ENCODE results near the gene GPD1L. TPM values are rescaled to one million over a fixed set of nuclear protein-coding genes. Genes with fewer than 3 reads are reported as not detected.

GPD1L gene
- total and polyA plus RNA-seq, 10 of the 15 experiments (the other 5 are each of a cell fraction or from before 2014, with no cell fraction given): 0.77 to 4.8 (median 3.9) TPM

GRCh38 chr3:32140943-32141342 is 34.5 kb downstream of the GPD1L start:
- POLR2A ChIA-PET: no interaction called here
- Histone ChIP-seq H3K4me2 (ENCODE audit: control insufficient read depth, insufficient read depth) (no peak overlapping the region), H3K27ac (ENCODE audit: control insufficient read depth, insufficient read depth) (no peak overlapping the region), H3K9me3 (replicated peaks; ENCODE audit: control insufficient read depth, insufficient read depth, low read length) (no peaks in the 10 kb centered on the region), H3K36me3 (ENCODE audit: control insufficient read depth in 2 of 2, insufficient read depth in 2 of 2, low read length in 1 of 2) (no peaks in the 10 kb centered on the region; a peak in 1 of 4 replicates), H3K9ac (ENCODE audit: control insufficient read depth, insufficient read depth, low read length) (no peak overlapping the region), H3K79me2 (ENCODE audit: control insufficient read depth, insufficient read depth, low read length) (no peaks in the 10 kb centered on the region), H3K4me3 (no peak overlapping the region), H3K27me3 (replicated peaks in 1 of 2; ENCODE audit: control insufficient read depth in 2 of 2, insufficient read depth in 2 of 2, low read length in 1 of 2) (no peaks in the 10 kb centered on the region), H2AFZ (ENCODE audit: control insufficient read depth, low read depth, low read length) (no peak overlapping the region), H4K20me1 (ENCODE audit: control insufficient read depth, insufficient read depth) (no peaks in the 10 kb centered on the region), H3K4me1 (ENCODE audit: control insufficient read depth, insufficient read depth, low read length) (peaks cover 8% of the 10 kb centered on the region)
- CTCF ChIA-PET: no interaction called here
- DNase-seq (ENCODE audit: low read depth, low spot score) (no peak), ATAC-seq (no peak), FAIRE-seq (no peak)
- SMC1A ChIA-PET (ENCODE audit: uncharacterized antibody, unreplicated experiment): no interaction called here
- in situ Hi-C loops (cut with MboI) (no loop called here), intact Hi-C loops (cut with micrococcal nuclease; ENCODE audit: unreplicated experiment) (loop anchor here (10.0 kb wide), 1 partner anchor 526 kb away; no protein-coding TSS in a partner anchor)
- no TSS peak for BruUV-seq (replicated peaks)
- RAD21 ChIA-PET (ENCODE audit: unreplicated experiment): no interaction called here
- TF ChIP-seq PML (IDR thresholded peaks at IDR 0.05; ENCODE audit: low read length) (no peak), ZBTB33 (IDR thresholded peaks at IDR 0.05) (no peak), CBFB (IDR thresholded peaks at IDR 0.05; ENCODE audit: low read depth) (no peak), MYC (IDR thresholded peaks at IDR 0.05; ENCODE audit: insufficient read depth, insufficient read length, insufficient replicate concordance, low read length, severe bottlenecking) (no peak), HDAC6 (IDR thresholded peaks at IDR 0.05; ENCODE audit: unreplicated experiment) (no peak), MTA3 (IDR thresholded peaks at IDR 0.05; ENCODE audit: borderline replicate concordance, low read length) (no peak), YBX1 (IDR thresholded peaks at IDR 0.05) (no peak), NR2F1 (conservative IDR thresholded peaks at IDR 0.05) (no peak), FOXM1 (IDR thresholded peaks at IDR 0.05; ENCODE audit: low read depth, low read length) (no peak), E4F1 (IDR thresholded peaks at IDR 0.05; ENCODE audit: borderline replicate concordance, partially characterized antibody) (no peak), USF1 (IDR thresholded peaks at IDR 0.05; ENCODE audit: borderline replicate concordance, extremely low read length, insufficient read depth, low read depth, low read length) (no peak), SIX5 (IDR thresholded peaks at IDR 0.05; ENCODE audit: low read depth, low read length, severe bottlenecking) (no peak), RAD21 (IDR thresholded peaks at IDR 0.05; ENCODE audit: insufficient read depth, low read depth, low read length) (no peak), EZH2 (IDR thresholded peaks at IDR 0.05; ENCODE audit: borderline replicate concordance, control insufficient read depth, low read depth, low read length) (no peak), MAX (IDR thresholded peaks at IDR 0.05; ENCODE audit: low read depth, low read length) (no peak)
- 89% methylated on average over 5 of the region's 5 CpGs for WGBS (ENCODE audit: insufficient coverage, insufficient replicate concordance, low lambda C conversion rate, missing lambda C conversion rate)

Measured in GM12878 (cell line).